SK-N-MC (cell line): ENCODE measurements around the gene TYW1.

Source experiments
- EZH2 ChIP-seq: fragments of 200-600 bp; sonication (generic); IDR thresholded peaks from one replicate; pipeline ENCODE4 v1.6.1; 2017; ENCODE audit warnings: antibody characterized with exemption
- FOXP2 ChIP-seq: optimal IDR thresholded peaks from 2 replicates; pipeline ENCODE3; 2011; ENCODE audit warnings: mild to moderate bottlenecking, moderate library complexity; ENCODE audit not compliant: insufficient read depth; ENCODE audit errors: extremely low read length, control extremely low read depth
- POLR2AphosphoS5 ChIP-seq: IDR thresholded peaks from 2 replicates; pipeline ENCODE4 v1.6.1; 2012; ENCODE audit warnings: mild to moderate bottlenecking, low read depth, low read length, borderline replicate concordance

DNA sequence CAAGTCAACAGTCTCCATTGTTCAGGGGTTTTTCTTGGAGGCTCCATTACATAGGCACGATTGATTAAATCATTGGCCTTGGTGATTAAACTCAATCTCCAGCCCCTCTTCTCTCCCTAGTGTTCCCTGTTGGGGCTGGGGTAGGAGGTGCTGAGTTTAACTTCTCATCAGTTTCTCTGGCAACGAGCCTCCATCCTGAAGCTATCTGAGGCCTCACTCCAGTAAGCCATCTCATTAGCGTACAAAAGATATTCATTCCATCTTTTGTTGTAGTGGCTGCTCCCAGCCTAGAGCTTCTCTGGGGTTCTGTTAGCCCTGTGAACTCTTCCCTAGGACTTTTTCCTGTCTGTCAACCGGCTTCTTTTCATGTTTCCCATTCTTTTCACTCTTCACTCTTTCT is 11.6 kb downstream of the TYW1 start:
- no peak for TF ChIP-seq POLR2AphosphoS5
- no peak for TF ChIP-seq EZH2
- no peak for TF ChIP-seq FOXP2
